Mammary epithelial cell (primary cell): ENCODE results near the gene ABCG1.

Experiments
- CTCF ChIP-seq, 2 donors: IDR thresholded peaks in 1 of 2; conservative IDR thresholded peaks in 1 of 2; 2 replicates each; pipeline ENCODE4 v1.5.1; 2011 to 2012; ENCODE audit warnings: inconsistent platforms in 2 of 2, low read length in 2 of 2, mild to moderate bottlenecking in 2 of 2, control low read depth in 1 of 2, low read depth in 1 of 2; ENCODE audit not compliant: insufficient read depth in 1 of 2; ENCODE audit errors: extremely low read depth in 1 of 2
- EZH2 ChIP-seq: IDR thresholded peaks from 2 replicates; pipeline ENCODE4 v1.6.1; 2012; ENCODE audit warnings: low read length, inconsistent platforms, borderline replicate concordance

GRCh38 chr21:42321231-42321630 lies 102.3 kb downstream of the ABCG1 start:
- TF ChIP-seq CTCF (conservative IDR thresholded peaks at IDR 0.05 in 1 of 2, IDR thresholded peaks at IDR 0.05 in 1 of 2; ENCODE audit: extremely low read depth in 1 of 2, insufficient read depth in 1 of 2, low read depth in 1 of 2, low read length in 2 of 2) (no peak), EZH2 (no peak)
